H9 (cell line): ENCODE data around the gene CLDN18. TPM values are rescaled to one million over a fixed set of nuclear protein-coding genes. Genes with fewer than 3 reads are reported as not detected.

Experiments used
- DNase-seq: peaks from one replicate; pipeline ENCODE4 v3.0.0-alpha.2; 2017
- H2AFZ ChIP-seq: one replicate; pipeline ENCODE4 v1.6.1; 2013; ENCODE audit warnings: mild to moderate bottlenecking, low read length, control low read depth, moderate library complexity
- H2AK5ac ChIP-seq: 2 replicates; pipeline ENCODE4 v1.6.1; 2013; ENCODE audit warnings: low read length, control low read depth, mixed read lengths; ENCODE audit not compliant: insufficient read length
- H2BK120ac ChIP-seq: one replicate; pipeline ENCODE4 v1.6.1; 2013; ENCODE audit warnings: low read depth, mild to moderate bottlenecking, low read length, control low read depth, inconsistent platforms; ENCODE audit not compliant: poor library complexity, severe bottlenecking
- H2BK12ac ChIP-seq: 2 replicates; pipeline ENCODE4 v1.6.1; 2013; ENCODE audit warnings: low read length, control low read depth, mixed read lengths, low read depth; ENCODE audit not compliant: insufficient read length
- H2BK15ac ChIP-seq: 2 replicates; pipeline ENCODE4 v1.6.1; 2013; ENCODE audit warnings: low read depth, low read length, control low read depth
- H2BK20ac ChIP-seq: one replicate; pipeline ENCODE4 v1.6.1; 2013; ENCODE audit warnings: low read depth, mild to moderate bottlenecking, low read length, control low read depth, inconsistent platforms; ENCODE audit not compliant: poor library complexity, severe bottlenecking
- H2BK5ac ChIP-seq: 2 replicates; pipeline ENCODE4 v1.6.1; 2013; ENCODE audit warnings: low read length, control low read depth, mixed read lengths; ENCODE audit not compliant: insufficient read length
- H3K14ac ChIP-seq: 2 replicates; pipeline ENCODE4 v1.6.1; 2013; ENCODE audit warnings: low read length, control low read depth; ENCODE audit not compliant: insufficient read depth
- H3K18ac ChIP-seq: 2 replicates; pipeline ENCODE4 v1.6.1; 2013; ENCODE audit warnings: low read depth, mild to moderate bottlenecking, mixed read lengths, low read length, control low read depth; ENCODE audit not compliant: insufficient read length
- H3K23ac ChIP-seq: 2 replicates; pipeline ENCODE4 v1.6.1; 2013; ENCODE audit warnings: low read length, control low read depth, mixed read lengths, low read depth; ENCODE audit not compliant: insufficient read length
- H3K23me2 ChIP-seq: 2 replicates; pipeline ENCODE4 v1.6.1; 2013; ENCODE audit warnings: low read depth, mild to moderate bottlenecking, mixed read lengths, low read length, control low read depth; ENCODE audit not compliant: insufficient read length, poor library complexity, severe bottlenecking
- H3K27ac ChIP-seq: 2 replicates; pipeline ENCODE4 v1.5.1; 2013; ENCODE audit warnings: low read length, control low read depth, mixed read lengths, low read depth; ENCODE audit not compliant: insufficient read length
- H3K27me3 ChIP-seq: 2 replicates; pipeline ENCODE4 v1.6.1; 2013; ENCODE audit warnings: low read length, control low read depth, inconsistent platforms; ENCODE audit not compliant: insufficient read depth
- H3K4ac ChIP-seq: 2 replicates; pipeline ENCODE4 v1.6.1; 2013; ENCODE audit warnings: low read depth, mild to moderate bottlenecking, control low read depth, inconsistent platforms, low read length, moderate library complexity
- H3K4me1 ChIP-seq: 2 replicates; pipeline ENCODE4 v1.6.1; 2013; ENCODE audit warnings: low read length, control low read depth, inconsistent platforms; ENCODE audit not compliant: insufficient read depth
- H3K4me2 ChIP-seq: 2 replicates; pipeline ENCODE4 v1.6.1; 2013; ENCODE audit warnings: low read length, control low read depth, mixed read lengths; ENCODE audit not compliant: insufficient read length, insufficient read depth
- H3K56ac ChIP-seq: 2 replicates; pipeline ENCODE4 v1.6.1; 2013; ENCODE audit warnings: low read depth, mild to moderate bottlenecking, mixed read lengths, low read length, control low read depth; ENCODE audit not compliant: insufficient read length
- H3K79me1 ChIP-seq: 2 replicates; pipeline ENCODE4 v1.6.1; 2013; ENCODE audit warnings: low read depth, mild to moderate bottlenecking, moderate library complexity, low read length, control low read depth, inconsistent platforms; ENCODE audit not compliant: insufficient read depth, poor library complexity, severe bottlenecking
- H3K79me2 ChIP-seq: 2 replicates; pipeline ENCODE4 v1.6.1; 2013; ENCODE audit warnings: low read length, control low read depth, inconsistent platforms; ENCODE audit not compliant: insufficient read depth
- H3K9ac ChIP-seq: 2 replicates; pipeline ENCODE4 v1.6.1; 2013; ENCODE audit warnings: low read length, control low read depth, mixed read lengths; ENCODE audit not compliant: insufficient read length; ENCODE audit errors: extremely low read depth
- H3K9me3 ChIP-seq: one replicate; pipeline ENCODE4 v1.6.1; 2013; ENCODE audit warnings: low read depth, low read length, inconsistent platforms; ENCODE audit not compliant: control insufficient read depth
- H3T11ph ChIP-seq: one replicate; pipeline ENCODE4 v1.6.1; 2013; ENCODE audit warnings: mild to moderate bottlenecking, low read length, control low read depth, inconsistent platforms
- H4K20me1 ChIP-seq: one replicate; pipeline ENCODE4 v1.6.1; 2013; ENCODE audit not compliant: control insufficient read depth, insufficient read length, insufficient read depth
- H4K5ac ChIP-seq: 2 replicates; pipeline ENCODE4 v1.6.1; 2013; ENCODE audit warnings: low read depth, mild to moderate bottlenecking, mixed read lengths, low read length, control low read depth; ENCODE audit not compliant: insufficient read length
- H4K8ac ChIP-seq: replicated peaks from 2 replicates; pipeline ENCODE4 v1.6.1; 2013; ENCODE audit warnings: low read length, control low read depth, mixed read lengths, low read depth; ENCODE audit not compliant: insufficient read length
- H4K91ac ChIP-seq: 2 replicates; pipeline ENCODE4 v1.6.1; 2013; ENCODE audit warnings: low read depth, mild to moderate bottlenecking, moderate library complexity, mixed read lengths, low read length, control low read depth; ENCODE audit not compliant: insufficient read length
- H3K27ac Mint-ChIP-seq, 3 experiments: 2 replicates in 2 of 3; 3 replicates in 1 of 3; pipeline ENCODE4 v1.8.0; 2020 to 2021; ENCODE audit warnings: mixed read lengths in 3 of 3, mild to moderate bottlenecking in 1 of 3, moderate library complexity in 1 of 3
- H3K27me3 Mint-ChIP-seq: 2 replicates; pipeline ENCODE4 v1.8.0; 2021; ENCODE audit warnings: low read depth, mild to moderate bottlenecking, moderate library complexity, mixed read lengths
- H3K36me3 Mint-ChIP-seq, 3 experiments: 2 replicates in 2 of 3; 3 replicates in 1 of 3; pipeline ENCODE4 v1.8.0; 2020 to 2021; ENCODE audit warnings: low read depth in 3 of 3, mixed read lengths in 3 of 3; ENCODE audit not compliant: insufficient read depth in 1 of 3
- H3K4me1 Mint-ChIP-seq, 2 experiments: 2 replicates each; pipeline ENCODE4 v1.8.0; 2020; ENCODE audit warnings: mixed read lengths in 2 of 2
- H3K4me3 Mint-ChIP-seq, 2 experiments: 2 replicates in 1 of 2; 3 replicates in 1 of 2; pipeline ENCODE4 v1.8.0; 2020 to 2021; ENCODE audit warnings: mild to moderate bottlenecking in 2 of 2, mixed read lengths in 2 of 2, moderate library complexity in 1 of 2
- H3K9me3 Mint-ChIP-seq, 2 experiments: 2 replicates in 1 of 2; 3 replicates in 1 of 2; pipeline ENCODE4 v1.8.0; 2020; ENCODE audit warnings: mild to moderate bottlenecking in 2 of 2, mixed read lengths in 2 of 2, moderate library complexity in 1 of 2
- WGBS: extraction: QIAGEN DNeasy Blood & Tissue Kit; methylation state at CpG from one replicate; pipeline ENCODE4 v1.1.7; 2013; ENCODE audit warnings: missing lambda C conversion rate, low lambda C conversion rate, mixed read lengths; ENCODE audit not compliant: insufficient read length; ENCODE audit errors: extremely low coverage; 5-methylcytosine and 5-hydroxymethylcytosine counted together
- total RNA-seq: library from RNA; stranded (reverse); gene quantifications from 2 replicates; pipeline ENCODE4 v1.2.1, GENCODE V29; 2021
- TF ChIP-seq, protein P1 (sequence below): fragments of 200-600 bp; sonication (generic); conservative IDR thresholded peaks from 3 replicates; pipeline ENCODE4 v1.8.0; 2021; ENCODE audit warnings: antibody characterized with exemption, mild to moderate bottlenecking

The CLDN18 gene
- total RNA-seq, 1 experiment from 2014 or later: not detected

DNA sequence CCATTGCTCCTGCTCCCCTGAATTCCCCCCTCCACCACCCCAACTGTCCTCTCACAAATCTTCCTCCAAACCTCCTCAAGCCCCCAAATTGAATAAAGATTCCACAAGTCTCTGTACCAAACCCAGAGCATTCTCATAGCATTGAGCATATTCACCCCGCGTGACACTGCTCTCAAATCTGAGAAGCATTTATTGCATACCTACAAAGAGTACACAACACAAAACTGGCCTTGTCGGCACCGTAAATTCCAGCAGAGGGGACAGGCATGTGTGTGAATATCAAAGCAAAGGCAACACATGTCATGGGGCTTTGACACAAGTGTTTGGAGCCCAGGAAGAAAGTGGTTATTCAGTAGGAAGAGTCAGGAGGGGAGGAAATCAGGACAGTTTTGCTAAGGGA is 2.6 kb downstream of the CLDN18 start:
- Histone ChIP-seq H2AK5ac (no peak overlapping the region), H2BK120ac (no peak overlapping the region), H3K27me3 (no peaks in the 10 kb centered on the region; the same call in 1 of the 2 replicates), H3K23ac (no peak overlapping the region), H4K91ac (no peak overlapping the region), H2AFZ (no peak overlapping the region), H2BK12ac (no peak overlapping the region), H2BK5ac (no peak overlapping the region), H3K4me1 (no peaks in the 10 kb centered on the region), H4K20me1 (no peaks in the 10 kb centered on the region), H3K4ac (no peak overlapping the region), H3K18ac (no peak overlapping the region), H4K8ac (no peak overlapping the region), H4K5ac (no peak overlapping the region), H3T11ph (no peak overlapping the region), H3K4me2 (no peak overlapping the region), H3K79me1 (no peaks in the 10 kb centered on the region), H2BK20ac (no peak overlapping the region), H3K79me2 (no peaks in the 10 kb centered on the region), H3K23me2 (no peaks in the 10 kb centered on the region), H2BK15ac (no peak overlapping the region), H3K9me3 (no peaks in the 10 kb centered on the region), H3K27ac (no peak overlapping the region), H3K9ac (no peak overlapping the region), H3K14ac (no peak overlapping the region), H3K56ac (no peak overlapping the region)
- no peaks in the 10 kb centered on the region; a peak in 1 of 7 replicates for H3K36me3 Mint-ChIP-seq
- H3K27ac Mint-ChIP-seq: no peak overlapping the region
- DNase-seq: no peak
- TF ChIP-seq, protein P1, sequence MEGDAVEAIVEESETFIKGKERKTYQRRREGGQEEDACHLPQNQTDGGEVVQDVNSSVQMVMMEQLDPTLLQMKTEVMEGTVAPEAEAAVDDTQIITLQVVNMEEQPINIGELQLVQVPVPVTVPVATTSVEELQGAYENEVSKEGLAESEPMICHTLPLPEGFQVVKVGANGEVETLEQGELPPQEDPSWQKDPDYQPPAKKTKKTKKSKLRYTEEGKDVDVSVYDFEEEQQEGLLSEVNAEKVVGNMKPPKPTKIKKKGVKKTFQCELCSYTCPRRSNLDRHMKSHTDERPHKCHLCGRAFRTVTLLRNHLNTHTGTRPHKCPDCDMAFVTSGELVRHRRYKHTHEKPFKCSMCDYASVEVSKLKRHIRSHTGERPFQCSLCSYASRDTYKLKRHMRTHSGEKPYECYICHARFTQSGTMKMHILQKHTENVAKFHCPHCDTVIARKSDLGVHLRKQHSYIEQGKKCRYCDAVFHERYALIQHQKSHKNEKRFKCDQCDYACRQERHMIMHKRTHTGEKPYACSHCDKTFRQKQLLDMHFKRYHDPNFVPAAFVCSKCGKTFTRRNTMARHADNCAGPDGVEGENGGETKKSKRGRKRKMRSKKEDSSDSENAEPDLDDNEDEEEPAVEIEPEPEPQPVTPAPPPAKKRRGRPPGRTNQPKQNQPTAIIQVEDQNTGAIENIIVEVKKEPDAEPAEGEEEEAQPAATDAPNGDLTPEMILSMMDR: no peak
- H3K4me3 Mint-ChIP-seq: no peak overlapping the region
- H3K9me3 Mint-ChIP-seq: no peaks in the 10 kb centered on the region; a peak in 1 of 5 replicates
- WGBS: no CpG with 5 or more reads among the region's 4 CpGs
- H3K27me3 Mint-ChIP-seq: no peaks in the 10 kb centered on the region
- no peaks in the 10 kb centered on the region for H3K4me1 Mint-ChIP-seq
